K562 (cell line): ENCODE data around the gene GATAD2B. TPM values are rescaled to one million over a fixed set of nuclear protein-coding genes. Genes with fewer than 3 reads are reported as not detected.
A peak's percentile ranks its signal among the peaks of the same experiment; 100 is the strongest.

ENCODE experiments used
- ATAC-seq: fragments of 200-7000 bp; cut with Tn5 transposase; 3 replicates; pipeline ENCODE4 v1.9.1; 2020; ENCODE audit warnings: moderate library complexity
- BruUV-seq: library from RNA; stranded (reverse); fragments of 400-500 nt; replicated peaks from 2 replicates; lab custom pipeline; 2021; lab: Mats Ljungman, UMichigan
- CTCF ChIA-PET: fragments of 300-600 bp; formaldehyde crosslinking; extraction: SDS; loops from one replicate; lab custom pipeline; 2021; ENCODE audit warnings: low intra/inter-chr PET ratio; lab: Yijun Ruan, JAX
- POLR2A ChIA-PET: fragments of 300-600, 350-650 bp; sonication (Branson Sonifier 250); formaldehyde crosslinking; extraction: SDS; loops from one replicate; lab custom pipeline; 2021; ENCODE audit warnings: antibody characterized with exemption, inconsistent platforms; lab: Yijun Ruan, JAX
- DNase-seq, 4 experiments: peaks; one replicate each; pipeline versions ENCODE4 v3.0.0 to v3.0.0-alpha.2; 2011 to 2018; ENCODE audit warnings: low spot score in 3 of 4, mixed read lengths in 3 of 4; ENCODE audit errors: extremely low read depth in 1 of 4
- FAIRE-seq: peaks from 2 replicates; lab custom pipeline; 2011; peaks lifted over from hg19 to GRCh38; lab: Jason Lieb, UNC
- H2AFZ ChIP-seq: 2 replicates; pipeline ENCODE4 v1.6.0; 2011; ENCODE audit warnings: low read depth, low read length, control low read depth, inconsistent platforms
- H3K27ac ChIP-seq: fragments of 200-600 bp; 3 replicates; pipeline ENCODE4 v1.8.0; 2011; ENCODE audit warnings: low read depth, mild to moderate bottlenecking, control low read depth, inconsistent platforms, low read length, moderate library complexity, mixed read lengths; ENCODE audit errors: extremely low read depth
- H3K27me3 ChIP-seq, 2 experiments: fragments of 300-600 bp in 1 of 2; 2 replicates in 1 of 2; 3 replicates in 1 of 2; pipeline versions ENCODE4 v1.6.0 to v1.8.0; 2011; ENCODE audit warnings: inconsistent platforms in 2 of 2, low read length in 2 of 2, mild to moderate bottlenecking in 1 of 2, mixed read lengths in 1 of 2, moderate library complexity in 1 of 2; ENCODE audit not compliant: control insufficient read depth in 2 of 2, insufficient read depth in 2 of 2
- H3K36me3 ChIP-seq: fragments of 300-600 bp; 3 replicates; pipeline ENCODE4 v1.8.0; 2011; ENCODE audit warnings: mild to moderate bottlenecking, low read length, inconsistent platforms; ENCODE audit not compliant: control insufficient read depth, insufficient read depth
- H3K4me1 ChIP-seq, 2 experiments: fragments of 200-600 bp in 1 of 2; replicated peaks in 1 of 2; 2 replicates in 1 of 2; 3 replicates in 1 of 2; pipeline versions ENCODE4 v1.5.1 to v1.8.0; 2011; ENCODE audit warnings: inconsistent platforms in 2 of 2, low read length in 2 of 2, mild to moderate bottlenecking in 1 of 2, mixed read lengths in 1 of 2, moderate library complexity in 1 of 2; ENCODE audit not compliant: control insufficient read depth in 2 of 2, insufficient read depth in 2 of 2
- H3K4me2 ChIP-seq: 2 replicates; pipeline ENCODE4 v1.6.1; 2011; ENCODE audit warnings: low read length, control low read depth, inconsistent platforms, mixed read lengths; ENCODE audit not compliant: insufficient read depth
- H3K4me3 ChIP-seq: fragments of 200-600 bp; sonication (generic), shearing (Covaris generic); 2 replicates; pipeline ENCODE4 v1.5.1; 2016; ENCODE audit warnings: control low read depth, inconsistent platforms
- H3K79me2 ChIP-seq: fragments of 200-600 bp; 3 replicates; pipeline ENCODE4 v1.8.0; 2011; ENCODE audit warnings: low read length, inconsistent platforms; ENCODE audit not compliant: control insufficient read depth, insufficient read depth
- H3K9ac ChIP-seq, 2 experiments: 2 replicates each; pipeline versions ENCODE4 v1.6.0 to v1.6.1; 2011; ENCODE audit warnings: low read depth in 2 of 2, low read length in 2 of 2, control low read depth in 1 of 2, inconsistent platforms in 1 of 2, mild to moderate bottlenecking in 1 of 2, mixed read lengths in 1 of 2; ENCODE audit not compliant: insufficient read depth in 1 of 2
- H3K9me1 ChIP-seq: one replicate; pipeline ENCODE4 v1.6.0; 2011; ENCODE audit warnings: inconsistent platforms, mild to moderate bottlenecking, low read length, moderate library complexity; ENCODE audit not compliant: control insufficient read depth, insufficient read depth
- H3K9me3 ChIP-seq: replicated peaks from 2 replicates; pipeline ENCODE4 v1.5.1; 2011; ENCODE audit warnings: low read depth, low read length, inconsistent platforms; ENCODE audit not compliant: control insufficient read depth, insufficient read depth
- H4K20me1 ChIP-seq: replicated peaks from 2 replicates; pipeline ENCODE4 v1.6.1; 2011; ENCODE audit warnings: low read length, inconsistent platforms, mixed read lengths; ENCODE audit not compliant: control insufficient read depth, insufficient read depth
- BHLHE40 ChIP-seq: IDR thresholded peaks from 2 replicates; pipeline ENCODE4 v1.6.1; 2011; ENCODE audit warnings: low read length, improper control_type of control experiment
- CBFA2T3 ChIP-seq: fragments of 450-650 bp; IDR thresholded peaks from 2 replicates; pipeline ENCODE4 v1.6.1; 2017
- NCOA1 ChIP-seq: fragments of 450-650 bp; IDR thresholded peaks from 2 replicates; pipeline ENCODE4 v1.6.1; 2016; ENCODE audit warnings: low read depth
- POLR2H ChIP-seq: IDR thresholded peaks from 2 replicates; pipeline ENCODE4 v1.6.1; 2016; ENCODE audit warnings: missing genetic modification characterization, low read depth, mild to moderate bottlenecking, control low read depth, missing compliant biosample characterization, moderate library complexity
- TAL1 ChIP-seq: fragments of 450-650 bp; IDR thresholded peaks from 2 replicates; pipeline ENCODE4 v1.6.1; 2016; ENCODE audit warnings: mild to moderate bottlenecking
- ZBTB7A ChIP-seq: IDR thresholded peaks from 2 replicates; pipeline ENCODE4 v1.6.1; 2011; ENCODE audit warnings: low read depth, mild to moderate bottlenecking, low read length, moderate library complexity, borderline replicate concordance; ENCODE audit not compliant: control insufficient read depth
- ZNF324 ChIP-seq: fragments of 250-450 bp; sonication (Bioruptor Pico); IDR thresholded peaks from 2 replicates; pipeline ENCODE4 v1.4.0; 2020; ENCODE audit warnings: mild to moderate bottlenecking
- WGBS: fragments of 100-300 bp; shearing (Covaris generic); methylation state at CpG from one replicate; pipeline ENCODE4 v1.1.6; 2016; ENCODE audit warnings: low coverage, mixed read lengths; ENCODE audit not compliant: insufficient coverage; ENCODE audit errors: missing lambda C conversion rate; 5-methylcytosine and 5-hydroxymethylcytosine counted together
- in situ Hi-C: fragments of 300-500 bp; cut with MboI; formaldehyde crosslinking; loops from 4 replicates; pipeline ENCODE4 v1.15.0; 2018; ENCODE audit warnings: inconsistent platforms, mixed read lengths
- intact Hi-C: fragments of 100-400 bp; cut with micrococcal nuclease; formaldehyde crosslinking; loops from 2 replicates; pipeline ENCODE4 v1.14.2; 2022
- polyA plus RNA-seq, 8 experiments: library from polyadenylated mRNA; depleted of rRNA in 4 of 8; stranded (reverse) in 5 of 8; unstranded in 3 of 8; fragments of >200 nt; fragmentation: Nextera tagmentation in 2 of 8; fragmentation: Illumina TruSeq in 1 of 8; extraction: Ambion mirVana in 2 of 8; extraction: Trizol in 1 of 8; gene quantifications; 2 replicates each; pipeline versions ENCODE4 v1.2.1 to v1.2.3, GENCODE V29; 2011 to 2014; ENCODE audit warnings: inconsistent platforms in 1 of 8, missing spikeins in 1 of 8
- total RNA-seq, 7 experiments: library from RNA; depleted of rRNA in 6 of 7; stranded (reverse); fragments of >200 nt in 6 of 7; fragmentation: Illumina TruSeq in 2 of 7; extraction: Trizol in 2 of 7; gene quantifications; 2 replicates each; pipeline versions ENCODE4 v1.2.1 to v1.2.3, GENCODE V29; 2011 to 2021; ENCODE audit warnings: low replicate concordance in 1 of 7
- TF ChIP-seq, protein P1 (sequence below): fragments of 450-650 bp; formaldehyde crosslinking; IDR thresholded peaks from 2 replicates; pipeline ENCODE4 v1.4.0; 2022; ENCODE audit warnings: missing genetic modification characterization
- TF ChIP-seq, protein P2 (sequence below), 2 experiments: fragments of 450-650 bp in 1 of 2; sonication (generic) in 1 of 2; formaldehyde crosslinking; conservative IDR thresholded peaks; 2 replicates each; pipeline versions ENCODE4 v1.4.0 to v1.8.1; 2020 to 2022; ENCODE audit warnings: mild to moderate bottlenecking in 1 of 2, missing genetic modification reagents in 1 of 2

GATAD2B gene
- total and polyA plus RNA-seq, 9 of the 15 experiments (the other 6 are each of a cell fraction or from before 2014, with no cell fraction given), result 1.5 to 40.2 (median 4.9) TPM

DNA sequence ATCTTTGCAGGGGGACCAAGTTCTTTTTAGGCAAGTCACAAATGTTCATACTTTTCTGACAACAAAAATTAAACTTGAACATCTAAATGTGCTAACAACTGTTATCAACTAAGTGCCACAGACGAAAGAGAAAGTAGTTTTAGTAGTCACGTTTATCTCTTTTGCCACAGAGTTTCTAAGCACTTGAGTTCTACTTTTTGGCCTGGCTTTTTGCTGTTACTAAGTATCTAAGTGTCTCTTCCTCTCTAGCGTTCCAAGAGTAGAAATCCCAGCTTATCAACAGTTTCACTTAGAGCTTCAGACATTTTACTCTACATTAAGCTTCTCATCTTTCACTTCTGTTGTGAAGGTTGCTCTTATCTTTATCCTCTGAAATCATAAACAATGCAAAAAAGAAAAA lies 34.2 kb downstream of the GATAD2B start:
- Histone ChIP-seq H3K79me2 (peaks cover 71% of the 10 kb centered on the region), H3K9me1 (no peaks in the 10 kb centered on the region), H3K9me3 (no peaks in the 10 kb centered on the region), H3K27ac (peak overlapping the region; percentile 43; the same call in 1 of the 3 replicates), H3K4me1 (peaks cover 10 to 20% of the 10 kb centered on the region in 2 experiments), H3K9ac (no peak overlapping the region), H4K20me1 (0 out of 2 replicates have a peak, but pooled peaks cover 6% of the 10 kb centered on the region), H3K4me3 (no peak overlapping the region), H3K36me3 (peaks cover 17% of the 10 kb centered on the region; the same call in 2 of the 3 replicates), H3K4me2 (no peak overlapping the region), H2AFZ (no peak overlapping the region), H3K27me3 (no peaks in the 10 kb centered on the region)
- 2% methylated on average over 3 of the region's 3 CpGs for whole genome bisulfite sequencing
- ChIA-PET CTCF (no interaction called here), POLR2A (interaction anchor here (0.9 to 1.4 kb wide), 4 partner anchors 12 to 38 kb away, joined by 3 read pairs; no protein-coding TSS in a partner anchor)
- intact Hi-C loops (no loop called here), in situ Hi-C loops (no loop called here)
- FAIRE-seq, result peak; percentile 65
- no TSS peak for BruUV-seq
- DNase-seq, result peak in 1 of 4 experiments; percentile 35
- ATAC-seq, result peak; percentile 67
- TF ChIP-seq POLR2H (tag) (peak; percentile 26; the same call in 1 of the 2 replicates), TAL1 (0 out of 2 replicates have a peak, but pooled peaks have one; percentile 16), ZBTB7A (no peak), ZNF324 (CRISPR knock-in tag) (no peak), NCOA1 (no peak), BHLHE40 (0 out of 2 replicates have a peak, but pooled peaks have one; percentile 41), CBFA2T3 (peak; percentile 27; the same call in 1 of the 2 replicates)
- TF ChIP-seq, protein P1, sequence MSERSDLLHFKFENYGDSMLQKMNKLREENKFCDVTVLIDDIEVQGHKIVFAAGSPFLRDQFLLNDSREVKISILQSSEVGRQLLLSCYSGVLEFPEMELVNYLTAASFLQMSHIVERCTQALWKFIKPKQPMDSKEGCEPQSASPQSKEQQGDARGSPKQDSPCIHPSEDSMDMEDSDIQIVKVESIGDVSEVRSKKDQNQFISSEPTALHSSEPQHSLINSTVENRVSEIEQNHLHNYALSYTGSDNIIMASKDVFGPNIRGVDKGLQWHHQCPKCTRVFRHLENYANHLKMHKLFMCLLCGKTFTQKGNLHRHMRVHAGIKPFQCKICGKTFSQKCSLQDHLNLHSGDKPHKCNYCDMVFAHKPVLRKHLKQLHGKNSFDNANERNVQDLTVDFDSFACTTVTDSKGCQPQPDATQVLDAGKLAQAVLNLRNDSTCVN (CRISPR knock-in tag), result no peak
- TF ChIP-seq, protein P2, sequence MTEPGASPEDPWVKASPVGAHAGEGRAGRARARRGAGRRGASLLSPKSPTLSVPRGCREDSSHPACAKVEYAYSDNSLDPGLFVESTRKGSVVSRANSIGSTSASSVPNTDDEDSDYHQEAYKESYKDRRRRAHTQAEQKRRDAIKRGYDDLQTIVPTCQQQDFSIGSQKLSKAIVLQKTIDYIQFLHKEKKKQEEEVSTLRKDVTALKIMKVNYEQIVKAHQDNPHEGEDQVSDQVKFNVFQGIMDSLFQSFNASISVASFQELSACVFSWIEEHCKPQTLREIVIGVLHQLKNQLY (CRISPR knock-in tag; conservative IDR thresholded peaks at IDR 0.05), result no peak
